Measurements from ENCODE around the gene RASEF. TPM values are rescaled to one million over a fixed set of nuclear protein-coding genes. Genes with fewer than 3 reads are reported as not detected.
"Not testable (repeated sequence)": the region's sequence is repeated elsewhere in the genome, so short reads cannot be mapped to it uniquely, and the experiment has no call there.

RASEF gene
- total and polyA plus RNA-seq, 2 of the 13 experiments (the other 11 are each of a cell fraction or from before 2014, with no cell fraction given), result 0.07 TPM; not detected in 1

DNA sequence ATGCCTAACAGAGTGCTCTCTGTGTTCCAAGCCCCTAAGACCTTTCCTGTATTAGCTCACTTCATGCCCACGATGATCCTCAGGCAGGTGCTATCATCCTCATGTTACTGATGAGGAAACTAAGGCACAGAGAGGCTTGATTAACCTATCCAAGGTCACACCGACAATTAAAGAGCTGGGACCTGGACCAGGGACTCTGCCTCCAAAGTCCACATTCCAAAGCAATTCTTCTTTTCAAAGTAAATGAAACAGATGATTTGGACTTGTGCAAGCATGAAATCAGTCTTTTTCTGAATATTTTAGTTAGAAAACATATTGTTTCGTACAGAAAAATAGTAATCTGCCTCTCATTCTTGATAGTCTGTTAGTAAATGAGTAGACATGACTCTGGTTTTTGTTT lies 18.1 kb upstream of the RASEF start:
- no peaks in the 10 kb centered on the region for H3K79me2 ChIP-seq (ENCODE audit: insufficient read depth, low read length)
- no peak for ATAC-seq
- no peak overlapping the region for H2AFZ ChIP-seq (ENCODE audit: low read length)
- no peaks in the 10 kb centered on the region for H3K36me3 ChIP-seq (replicated peaks in 1 of 2; ENCODE audit: control insufficient read depth in 1 of 2, insufficient read depth in 2 of 2, low read length in 2 of 2)
- 2% methylated on average over 3 of the region's 3 CpGs for WGBS (ENCODE audit: low lambda C conversion rate)
- intact Hi-C loops (cut with micrococcal nuclease; ENCODE audit: unreplicated experiment), result no loop called here
- H3K27ac ChIP-seq (ENCODE audit: extremely low read length, insufficient read depth, low read length), result no peak overlapping the region
- no peaks in the 10 kb centered on the region for H3K9me3 ChIP-seq (ENCODE audit: low read length)
- no peak overlapping the region for H3K9ac ChIP-seq (ENCODE audit: insufficient read depth, low read depth, low read length)
- no peaks in the 10 kb centered on the region for H3K4me1 ChIP-seq (ENCODE audit: insufficient read depth, low read length)
- no peak overlapping the region for H3K4me3 ChIP-seq (replicated peaks in 1 of 3; ENCODE audit: insufficient read depth in 1 of 3, low read depth in 2 of 3, low read length in 3 of 3)
- CTCF ChIA-PET (ENCODE audit: low intra/inter-chr PET ratio, low total read pairs), result no interaction called here
- no peaks in the 10 kb centered on the region for H4K20me1 ChIP-seq (ENCODE audit: insufficient read depth, low read length)
- POLR2A ChIA-PET, result no interaction called here
- H3K4me2 ChIP-seq (ENCODE audit: low read depth, low read length), result no peak overlapping the region
- no TSS peak for BruUV-seq (replicated peaks)
- TF ChIP-seq REL (CRISPR knock-in tag; conservative IDR thresholded peaks at IDR 0.05) (no peak), ZBTB42 (CRISPR knock-in tag; IDR thresholded peaks at IDR 0.05) (no peak), ATAD3A (CRISPR knock-in tag; IDR thresholded peaks at IDR 0.05) (no peak), STAT5B (CRISPR knock-in tag; IDR thresholded peaks at IDR 0.05) (no peak), SMAD1 (CRISPR knock-in tag; IDR thresholded peaks at IDR 0.05; ENCODE audit: borderline replicate concordance, low read depth) (no peak), ATM (IDR thresholded peaks at IDR 0.05; ENCODE audit: borderline replicate concordance) (no peak), HDAC6 (IDR thresholded peaks at IDR 0.05; ENCODE audit: low read depth, low read length) (no peak), SCMH1 (CRISPR knock-in tag; IDR thresholded peaks at IDR 0.05; ENCODE audit: borderline replicate concordance) (no peak), JUN (CRISPR knock-in tag; IDR thresholded peaks at IDR 0.05) (no peak)
- TF ChIP-seq, protein P1, sequence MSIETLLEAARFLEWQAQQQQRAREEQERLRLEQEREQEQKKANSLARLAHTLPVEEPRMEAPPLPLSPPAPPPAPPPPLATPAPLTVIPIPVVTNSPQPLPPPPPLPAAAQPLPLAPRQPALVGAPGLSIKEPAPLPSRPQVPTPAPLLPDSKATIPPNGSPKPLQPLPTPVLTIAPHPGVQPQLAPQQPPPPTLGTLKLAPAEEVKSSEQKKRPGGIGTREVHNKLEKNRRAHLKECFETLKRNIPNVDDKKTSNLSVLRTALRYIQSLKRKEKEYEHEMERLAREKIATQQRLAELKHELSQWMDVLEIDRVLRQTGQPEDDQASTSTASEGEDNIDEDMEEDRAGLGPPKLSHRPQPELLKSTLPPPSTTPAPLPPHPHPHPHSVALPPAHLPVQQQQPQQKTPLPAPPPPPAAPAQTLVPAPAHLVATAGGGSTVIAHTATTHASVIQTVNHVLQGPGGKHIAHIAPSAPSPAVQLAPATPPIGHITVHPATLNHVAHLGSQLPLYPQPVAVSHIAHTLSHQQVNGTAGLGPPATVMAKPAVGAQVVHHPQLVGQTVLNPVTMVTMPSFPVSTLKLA (IDR thresholded peaks at IDR 0.05), result no peak
- no peaks in the 10 kb centered on the region for H3K27me3 ChIP-seq (ENCODE audit: control insufficient read depth in 1 of 2, insufficient read depth in 2 of 2, low read length in 2 of 2)
- DNase-seq (ENCODE audit: low spot score), result no peak
- FAIRE-seq, result no peak
- in situ Hi-C loops (cut with HindIII; ENCODE audit: extremely low pct_ligation_motif_present, low pct_unique_long_range_greater_than_20kb), result no loop called here

DNA sequence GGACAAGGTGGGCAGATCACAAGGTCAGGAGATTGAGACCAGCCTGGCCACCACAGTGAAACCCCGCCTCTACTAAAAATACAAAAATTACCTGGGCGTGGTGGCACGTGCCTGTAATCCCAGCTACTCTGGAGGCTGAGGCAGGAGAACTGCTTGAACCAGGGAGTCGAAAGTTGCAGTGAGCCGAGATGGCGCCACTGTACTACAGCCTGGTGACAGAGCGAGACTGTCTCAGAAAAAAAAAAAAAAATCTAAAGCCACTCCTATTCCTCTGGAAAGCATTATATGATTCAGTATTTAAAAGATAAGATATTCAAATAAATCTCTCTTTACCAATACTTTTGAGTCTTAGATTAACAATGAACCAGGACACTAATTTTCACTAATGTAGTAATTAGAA lies 13.0 kb upstream of the RASEF start:
- DNase-seq (ENCODE audit: low spot score); intact Hi-C loops (cut with micrococcal nuclease; ENCODE audit: unreplicated experiment); H3K9ac ChIP-seq (ENCODE audit: insufficient read depth, low read depth, low read length); H3K27ac ChIP-seq (ENCODE audit: extremely low read length, insufficient read depth, low read length); H3K27me3 ChIP-seq (ENCODE audit: control insufficient read depth in 1 of 2, insufficient read depth in 2 of 2, low read length in 2 of 2); H3K4me3 ChIP-seq (replicated peaks in 1 of 3; ENCODE audit: insufficient read depth in 1 of 3, low read depth in 2 of 3, low read length in 3 of 3); H3K4me2 ChIP-seq (ENCODE audit: low read depth, low read length); H3K9me3 ChIP-seq (ENCODE audit: low read length); FAIRE-seq; H3K36me3 ChIP-seq (replicated peaks in 1 of 2; ENCODE audit: control insufficient read depth in 1 of 2, insufficient read depth in 2 of 2, low read length in 2 of 2); H4K20me1 ChIP-seq (ENCODE audit: insufficient read depth, low read length); in situ Hi-C loops (cut with HindIII; ENCODE audit: extremely low pct_ligation_motif_present, low pct_unique_long_range_greater_than_20kb); H2AFZ ChIP-seq (ENCODE audit: low read length); BruUV-seq (replicated peaks); ATAC-seq; CTCF ChIA-PET (ENCODE audit: low intra/inter-chr PET ratio, low total read pairs); POLR2A ChIA-PET; H3K79me2 ChIP-seq (ENCODE audit: insufficient read depth, low read length); H3K4me1 ChIP-seq (ENCODE audit: insufficient read depth, low read length): not testable (repeated sequence)
- WGBS (ENCODE audit: low lambda C conversion rate), result 22% methylated on average over 7 of the region's 7 CpGs

Measured in HepG2 (cell line).